WTC11 (cell line): ENCODE results near the gene METRN. TPM values are rescaled to one million over a fixed set of nuclear protein-coding genes. Genes with fewer than 3 reads are reported as not detected.

Source experiments
- ATAC-seq: fragments of 200-7000 bp; cut with Tn5 transposase; 2 replicates; pipeline ENCODE4 v1.10.0; 2021; ENCODE audit warnings: mild to moderate bottlenecking, moderate library complexity
- CTCF ChIA-PET: fragments of 300-600 bp; sonication (Branson Sonifier 250); formaldehyde crosslinking; loops from one replicate; lab custom pipeline; 2021; ENCODE audit warnings: antibody characterized with exemption; lab: Charles Lee
- POLR2A ChIA-PET: fragments of 350-600 bp; sonication (Branson Sonifier 250); formaldehyde crosslinking; loops from one replicate; lab custom pipeline; 2021; ENCODE audit warnings: antibody characterized with exemption; lab: Charles Lee
- DNase-seq: peaks from one replicate; pipeline ENCODE4 v3.0.0; 2021; ENCODE audit warnings: low spot score
- H3K27ac Mint-ChIP-seq: 2 replicates; pipeline ENCODE4 v1.8.0; 2021; ENCODE audit warnings: mixed read lengths
- H3K27me3 Mint-ChIP-seq: 2 replicates; pipeline ENCODE4 v1.8.0; 2021; ENCODE audit warnings: low read depth, mild to moderate bottlenecking, moderate library complexity, mixed read lengths
- H3K36me3 Mint-ChIP-seq: 2 replicates; pipeline ENCODE4 v1.8.0; 2021; ENCODE audit warnings: mixed read lengths
- H3K4me1 Mint-ChIP-seq: 2 replicates; pipeline ENCODE4 v1.8.0; 2022; ENCODE audit warnings: mixed read lengths
- H3K4me3 Mint-ChIP-seq: 2 replicates; pipeline ENCODE4 v1.8.0; 2021; ENCODE audit warnings: mild to moderate bottlenecking, moderate library complexity, mixed read lengths
- H3K9me3 Mint-ChIP-seq: 2 replicates; pipeline ENCODE4 v1.8.0; 2021; ENCODE audit warnings: mixed read lengths
- ATF3 ChIP-seq: sonication (generic); formaldehyde crosslinking; conservative IDR thresholded peaks from 2 replicates; pipeline ENCODE4 v1.8.1; 2022; ENCODE audit warnings: mild to moderate bottlenecking, missing genetic modification reagents
- CBFB ChIP-seq: sonication (generic); formaldehyde crosslinking; IDR thresholded peaks from 2 replicates; pipeline ENCODE4 v1.8.1; 2022; ENCODE audit warnings: mild to moderate bottlenecking, low read depth, missing genetic modification reagents
- CDX4 ChIP-seq: fragments of 250-450 bp; sonication (Bioruptor Pico); IDR thresholded peaks from 2 replicates; pipeline ENCODE4 v1.9.0; 2021; ENCODE audit warnings: moderate library complexity, mild to moderate bottlenecking, inconsistent platforms, borderline replicate concordance
- E2F5 ChIP-seq: sonication (generic); formaldehyde crosslinking; IDR thresholded peaks from 2 replicates; pipeline ENCODE4 v1.8.1; 2022; ENCODE audit warnings: mild to moderate bottlenecking, moderate library complexity, missing genetic modification reagents
- ELF4 ChIP-seq: sonication (generic); formaldehyde crosslinking; IDR thresholded peaks from 2 replicates; pipeline ENCODE4 v1.8.1; 2022; ENCODE audit warnings: low read depth, mild to moderate bottlenecking, moderate library complexity, missing genetic modification reagents
- EMX1 ChIP-seq: fragments of 250-450 bp; sonication (Bioruptor Pico); IDR thresholded peaks from 2 replicates; pipeline ENCODE4 v1.8.0; 2021; ENCODE audit warnings: mild to moderate bottlenecking
- FOXP1 ChIP-seq: sonication (generic); formaldehyde crosslinking; IDR thresholded peaks from 2 replicates; pipeline ENCODE4 v1.8.0; 2022; ENCODE audit warnings: missing genetic modification reagents, mild to moderate bottlenecking, moderate library complexity, borderline replicate concordance
- FOXP4 ChIP-seq: sonication (generic); formaldehyde crosslinking; IDR thresholded peaks from 2 replicates; pipeline ENCODE4 v1.8.0; 2022; ENCODE audit warnings: mild to moderate bottlenecking, missing genetic modification reagents
- GABPB1 ChIP-seq: sonication (generic); formaldehyde crosslinking; IDR thresholded peaks from 2 replicates; pipeline ENCODE4 v1.8.1; 2023; ENCODE audit warnings: mild to moderate bottlenecking, missing genetic modification reagents
- JAZF1 ChIP-seq: fragments of 250-450 bp; sonication (Bioruptor Pico); IDR thresholded peaks from 2 replicates; pipeline ENCODE4 v1.9.0; 2021; ENCODE audit warnings: moderate library complexity, mild to moderate bottlenecking, inconsistent platforms
- JUN ChIP-seq: sonication (generic); formaldehyde crosslinking; IDR thresholded peaks from 2 replicates; pipeline ENCODE4 v1.8.0; 2023; ENCODE audit warnings: mild to moderate bottlenecking, missing genetic modification reagents
- KAT7 ChIP-seq: sonication (generic); formaldehyde crosslinking; IDR thresholded peaks from 2 replicates; pipeline ENCODE4 v1.8.1; 2023; ENCODE audit warnings: missing genetic modification reagents, mild to moderate bottlenecking, borderline replicate concordance
- MLX ChIP-seq: sonication (generic); formaldehyde crosslinking; IDR thresholded peaks from 2 replicates; pipeline ENCODE4 v1.8.1; 2023; ENCODE audit warnings: mild to moderate bottlenecking, missing genetic modification reagents, moderate library complexity
- NFE2L1 ChIP-seq: sonication (generic); formaldehyde crosslinking; IDR thresholded peaks from 2 replicates; pipeline ENCODE4 v1.8.1; 2023; ENCODE audit warnings: missing genetic modification reagents
- NR1H2 ChIP-seq: sonication (generic); formaldehyde crosslinking; IDR thresholded peaks from 2 replicates; pipeline ENCODE4 v1.9.0; 2021; ENCODE audit warnings: mild to moderate bottlenecking, moderate library complexity, missing genetic modification reagents
- PRRX2 ChIP-seq: fragments of 250-450 bp; sonication (Bioruptor Pico); IDR thresholded peaks from 2 replicates; pipeline ENCODE4 v1.8.0; 2021; ENCODE audit warnings: mild to moderate bottlenecking
- RORB ChIP-seq: fragments of 250-450 bp; sonication (Bioruptor Pico); IDR thresholded peaks from 2 replicates; pipeline ENCODE4 v1.9.0; 2021; ENCODE audit warnings: mild to moderate bottlenecking
- SMAD3 ChIP-seq: sonication (generic); formaldehyde crosslinking; IDR thresholded peaks from 2 replicates; pipeline ENCODE4 v1.8.0; 2022; ENCODE audit warnings: missing genetic modification reagents, mild to moderate bottlenecking, borderline replicate concordance
- SP1 ChIP-seq: sonication (generic); formaldehyde crosslinking; conservative IDR thresholded peaks from 2 replicates; pipeline ENCODE4 v1.8.1; 2022; ENCODE audit warnings: missing genetic modification reagents
- STAT6 ChIP-seq: sonication (generic); formaldehyde crosslinking; conservative IDR thresholded peaks from 2 replicates; pipeline ENCODE4 v1.8.1; 2023; ENCODE audit warnings: mild to moderate bottlenecking, low read depth, missing genetic modification reagents, moderate library complexity
- ZBTB21 ChIP-seq: sonication (generic); formaldehyde crosslinking; IDR thresholded peaks from 2 replicates; pipeline ENCODE4 v1.8.1; 2023; ENCODE audit warnings: mild to moderate bottlenecking, missing genetic modification reagents, borderline replicate concordance
- ZMAT4 ChIP-seq: fragments of 250-450 bp; sonication (Bioruptor Pico); IDR thresholded peaks from 2 replicates; pipeline ENCODE4 v1.9.0; 2021; ENCODE audit warnings: mild to moderate bottlenecking
- ZNF121 ChIP-seq: sonication (generic); formaldehyde crosslinking; IDR thresholded peaks from 2 replicates; pipeline ENCODE4 v1.8.0; 2023; ENCODE audit warnings: missing genetic modification reagents
- ZNF219 ChIP-seq: sonication (generic); formaldehyde crosslinking; IDR thresholded peaks from 2 replicates; pipeline ENCODE4 v1.8.0; 2023; ENCODE audit warnings: missing genetic modification reagents, mild to moderate bottlenecking, borderline replicate concordance
- ZNF232 ChIP-seq: sonication (generic); formaldehyde crosslinking; IDR thresholded peaks from 2 replicates; pipeline ENCODE4 v1.8.0; 2022; ENCODE audit warnings: mild to moderate bottlenecking, missing genetic modification reagents
- ZNF512 ChIP-seq: sonication (generic); formaldehyde crosslinking; IDR thresholded peaks from 2 replicates; pipeline ENCODE4 v1.8.1; 2022; ENCODE audit warnings: missing genetic modification reagents, borderline replicate concordance
- ZSCAN18 ChIP-seq: fragments of 250-450 bp; sonication (Bioruptor Pico); IDR thresholded peaks from 2 replicates; pipeline ENCODE4 v2.1.2; 2022; ENCODE audit warnings: mild to moderate bottlenecking, moderate library complexity
- total RNA-seq: library from RNA; stranded (reverse); gene quantifications from 3 replicates; pipeline ENCODE4 v1.2.3, GENCODE V29; 2021

Gene METRN
- total RNA-seq, 1 experiment from 2014 or later, result 30.9 TPM

- Mint-ChIP-seq H3K4me3 (peak overlapping the region; percentile 54), H3K36me3 (no peaks in the 10 kb centered on the region; the same call in 1 of the 2 replicates), H3K27me3 (peaks cover 2% of the 10 kb centered on the region; the same call in 1 of the 2 replicates), H3K9me3 (no peaks in the 10 kb centered on the region), H3K4me1 (no peaks in the 10 kb centered on the region), H3K27ac (no peak overlapping the region)
- ATAC-seq, result no peak
- ChIA-PET CTCF (interaction anchor here (0.8 to 6.9 kb wide), 13 partner anchors 8 to 347 kb away, joined by 3 to 90 read pairs (median 5); partner anchors contain the start of genes CHTF18, CIAO3, GNG13 and METRN), POLR2A (interaction anchor here (0.6 to 1.2 kb wide), 3 partner anchors 8 to 65 kb away, joined by 3 read pairs; no protein-coding TSS in a partner anchor)
- DNase-seq, result no peak
- TF ChIP-seq ZNF512 (CRISPR knock-in tag) (no peak), SP1 (0 out of 2 replicates have a peak, but pooled peaks have one; percentile 0), ZMAT4 (CRISPR knock-in tag) (no peak), EMX1 (no peak), GABPB1 (no peak), ZNF232 (no peak), SMAD3 (no peak), JUN (CRISPR knock-in tag) (0 out of 2 replicates have a peak, but pooled peaks have one; percentile 8), FOXP1 (CRISPR knock-in tag) (0 out of 2 replicates have a peak, but pooled peaks have one; percentile 26), NFE2L1 (CRISPR knock-in tag) (no peak), CBFB (CRISPR knock-in tag) (no peak), ZNF121 (CRISPR knock-in tag) (no peak), NR1H2 (no peak), MLX (no peak), KAT7 (CRISPR knock-in tag) (no peak), RORB (no peak), FOXP4 (CRISPR knock-in tag) (no peak; the same call in 1 of the 2 replicates), ELF4 (CRISPR knock-in tag) (no peak), ATF3 (CRISPR knock-in tag) (no peak), ZSCAN18 (no peak), STAT6 (CRISPR knock-in tag) (no peak), ZBTB21 (CRISPR knock-in tag) (no peak), E2F5 (CRISPR knock-in tag) (no peak), PRRX2 (CRISPR knock-in tag) (no peak), ZNF219 (no peak), CDX4 (no peak), JAZF1 (CRISPR knock-in tag) (no peak)
Observed at GRCh38 chr16:727291-727977, 12.5 kb downstream of the METRN start.
